NCI-H2107 treated with DMSO at 0.1 percent for 48 hours (cell line): ENCODE results near the gene FTH1.
"Not testable (repeated sequence)": the region's sequence is repeated elsewhere in the genome, so short reads cannot be mapped to it uniquely, and the experiment has no call there.

Experiments used
- DNase-seq: peaks from one replicate; lab custom pipeline; 2025; ENCODE audit not compliant: unreplicated experiment; lab: John Stamatoyannopoulos, UW

Gene FTH1

GRCh38 chr11:61967116-61967923 lies at the start of gene FTH1:
Gene FTH1, minus strand, starts transcription at chr11:61967634. Its CDS starts 209 bp downstream, at chr11:61967425.
- peak; percentile 80 for DNase-seq

GRCh38 chr11:62015615-62016014 lies 48.2 kb upstream of the FTH1 start:
- DNase-seq: no peak

GRCh38 chr11:62013537-62014476 lies 46.4 kb upstream of the FTH1 start:
- no peak for DNase-seq

GRCh38 chr11:62012832-62013461 lies 45.5 kb upstream of the FTH1 start:
- DNase-seq: no peak

GRCh38 chr11:62012451-62012831 lies 45.0 kb upstream of the FTH1 start:
- no peak for DNase-seq

GRCh38 chr11:62011881-62012280 lies 44.4 kb upstream of the FTH1 start:
- DNase-seq: no peak

- DNase-seq: no peak
These were observed 43.6 kb upstream of the FTH1 start for GRCh38 chr11:62010935-62011528.

DNA sequence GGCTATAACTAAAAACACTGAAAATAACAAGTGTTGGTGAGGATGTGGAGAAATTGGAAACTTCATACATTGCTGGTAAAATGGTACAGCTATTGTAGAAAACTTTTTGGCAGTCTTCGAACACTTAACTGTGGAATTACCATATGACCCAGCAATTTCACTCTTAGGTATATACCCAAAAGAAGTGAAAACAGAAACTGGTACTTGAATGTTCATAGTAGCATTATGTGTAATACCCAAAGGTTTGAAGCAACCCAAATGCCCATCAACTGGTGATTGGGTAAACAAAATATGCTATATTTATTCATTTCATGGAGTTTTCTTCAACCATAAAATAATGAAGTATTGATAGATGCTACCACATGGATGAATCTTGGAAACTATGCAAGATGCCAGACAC lies 40.8 kb upstream of the FTH1 start:
- DNase-seq: no peak

GRCh38 chr11:62004473-62004872 lies 37.0 kb upstream of the FTH1 start:
- DNase-seq: no peak

- DNase-seq: not testable (repeated sequence)
These were observed 34.8 kb upstream of the FTH1 start for GRCh38 chr11:62002283-62002682.

DNA sequence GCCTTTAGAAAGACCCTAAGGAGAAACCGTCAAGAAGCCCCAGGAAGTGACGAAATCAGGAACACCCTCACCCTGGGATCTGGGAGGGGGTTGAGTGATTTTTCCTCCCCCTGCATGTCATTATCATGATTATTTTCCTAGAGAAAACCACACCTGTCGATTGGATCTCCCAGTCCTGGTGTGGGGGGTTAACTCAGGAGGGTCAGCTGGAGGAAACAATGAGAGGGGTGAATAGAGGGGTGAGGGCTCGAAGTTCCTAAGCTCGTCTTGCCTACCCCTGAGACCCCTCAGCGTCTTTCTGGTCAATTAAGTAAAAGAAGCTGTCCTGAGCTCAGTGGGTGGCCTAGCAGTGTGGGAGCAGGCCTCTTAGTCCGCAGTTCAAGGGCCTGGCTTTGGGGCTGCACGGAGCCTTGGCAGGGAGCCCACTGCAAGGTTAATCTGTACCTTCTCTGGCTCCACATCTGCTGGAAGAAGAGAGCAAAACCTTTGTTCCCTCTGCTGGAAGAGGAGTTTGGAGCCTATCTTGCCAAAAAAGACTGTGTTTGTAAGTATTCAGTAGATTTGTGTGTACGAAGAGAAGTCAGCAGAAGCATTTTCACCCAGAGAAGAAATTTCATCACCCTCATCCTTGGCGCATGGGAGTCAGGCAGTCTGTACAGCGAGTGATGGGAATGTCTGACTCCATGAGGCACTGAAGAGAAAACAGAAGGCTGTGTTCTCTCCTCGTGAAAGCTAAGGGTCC lies 34.2 kb upstream of the FTH1 start:
- no peak for DNase-seq

DNA sequence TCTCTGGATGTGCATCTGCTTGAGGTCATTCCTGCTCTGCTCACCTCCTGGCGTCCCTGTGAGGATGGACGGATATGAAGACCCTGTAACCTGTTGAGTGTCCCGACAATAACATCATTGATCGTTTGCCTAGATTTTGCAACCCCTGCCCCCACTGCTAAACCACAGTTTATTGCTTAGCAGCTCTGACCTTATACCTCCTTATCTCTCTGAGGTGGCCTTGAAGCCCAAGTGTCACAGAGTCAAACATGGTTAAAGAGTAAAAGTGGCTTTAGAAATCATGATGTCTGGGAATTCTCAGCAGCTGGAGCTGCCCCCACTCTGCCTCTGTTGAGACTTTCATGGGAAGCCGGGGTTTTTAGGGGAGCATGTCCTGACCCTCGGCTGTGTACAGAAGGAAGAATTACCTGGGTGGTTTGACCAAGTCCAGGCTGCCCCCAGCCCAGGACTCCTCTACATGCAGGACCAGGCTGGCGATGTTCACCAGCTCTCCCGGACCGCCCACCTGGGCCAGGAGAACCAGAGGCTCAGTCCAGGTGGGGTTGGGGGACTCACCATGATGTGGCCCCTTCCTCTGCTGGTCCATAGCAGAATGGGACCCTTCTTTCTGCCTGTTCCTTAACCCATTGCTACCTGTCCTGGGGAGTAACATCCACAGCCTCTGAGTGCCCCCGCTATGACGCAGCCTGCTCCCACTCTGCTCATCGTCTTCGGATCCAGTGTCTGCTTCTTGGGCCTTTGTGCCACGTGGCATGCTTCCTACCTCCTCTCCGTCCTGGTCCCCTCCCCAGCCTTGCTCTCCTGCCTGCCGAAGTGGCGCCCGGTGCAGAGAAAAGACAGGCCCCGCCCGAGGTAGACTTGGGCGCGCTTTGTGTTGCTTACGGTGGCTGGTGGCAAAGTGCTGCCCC lies 33.4 kb upstream of the FTH1 start:
- no peak for DNase-seq

DNA sequence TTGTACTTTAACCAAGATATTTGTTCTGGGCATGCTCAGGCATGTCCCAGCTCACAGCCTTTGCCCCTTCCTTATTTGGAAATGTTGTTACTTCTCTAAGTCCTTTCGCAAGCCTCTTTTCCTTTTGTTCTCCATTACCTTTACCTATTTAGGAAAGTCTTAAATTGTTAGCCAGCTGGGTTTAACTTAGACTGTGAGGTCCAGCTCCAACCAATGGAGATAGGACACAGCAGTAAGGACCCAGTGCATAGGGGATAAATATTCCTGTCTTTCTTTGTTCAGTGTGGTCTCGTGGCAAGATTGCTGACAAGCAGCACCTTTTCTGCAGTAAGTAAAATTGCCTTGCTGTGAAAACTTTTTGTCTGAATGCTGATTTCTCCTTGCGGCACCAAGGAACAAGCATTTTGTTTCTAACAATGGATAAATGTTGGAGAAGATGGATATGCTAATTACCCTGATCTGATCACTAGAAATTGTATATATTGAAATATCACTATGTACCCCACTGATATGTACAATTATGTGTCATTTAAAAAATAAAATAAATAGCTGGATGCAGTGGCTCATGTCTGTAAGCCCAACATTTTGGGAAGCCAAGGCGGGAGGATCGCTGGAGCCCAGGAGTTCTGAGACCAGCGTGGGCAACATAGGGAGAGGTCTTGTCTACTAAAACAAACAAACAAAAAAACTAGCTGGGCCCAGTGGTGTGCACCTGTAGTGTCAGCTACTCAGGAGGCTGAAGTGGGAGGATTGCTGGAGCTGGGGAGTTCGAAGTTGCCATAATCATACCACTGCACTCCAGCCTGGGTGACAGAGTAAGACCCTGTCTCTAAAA lies 31.9 kb upstream of the FTH1 start:
- no peak for DNase-seq

DNA sequence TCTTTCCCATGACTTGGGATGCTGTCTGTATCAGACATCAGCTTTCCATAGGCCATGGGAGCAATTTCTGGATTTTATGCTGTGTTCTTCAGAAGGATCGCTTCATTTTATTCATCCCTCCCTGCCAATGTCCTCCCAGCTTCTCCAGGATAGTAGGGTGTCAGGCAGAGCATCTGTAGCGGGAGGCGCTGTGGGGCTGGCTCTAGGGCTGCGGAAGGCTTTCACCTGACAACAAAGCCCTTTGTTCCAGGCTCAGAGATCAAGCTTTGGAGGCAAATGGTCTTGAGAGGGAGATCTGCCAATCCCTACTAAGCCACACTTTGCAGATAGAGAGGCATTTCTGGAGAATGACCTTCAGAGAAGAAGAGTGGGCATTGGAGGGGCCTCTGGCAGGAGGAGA lies 29.5 kb upstream of the FTH1 start:
- DNase-seq: no peak

GRCh38 chr11:61994981-61995380 lies 27.5 kb upstream of the FTH1 start:
- no peak for DNase-seq

GRCh38 chr11:61985869-61986268 lies 18.4 kb upstream of the FTH1 start:
- no peak for DNase-seq

GRCh38 chr11:61983419-61983818 lies 16.0 kb upstream of the FTH1 start:
- no peak for DNase-seq

DNA sequence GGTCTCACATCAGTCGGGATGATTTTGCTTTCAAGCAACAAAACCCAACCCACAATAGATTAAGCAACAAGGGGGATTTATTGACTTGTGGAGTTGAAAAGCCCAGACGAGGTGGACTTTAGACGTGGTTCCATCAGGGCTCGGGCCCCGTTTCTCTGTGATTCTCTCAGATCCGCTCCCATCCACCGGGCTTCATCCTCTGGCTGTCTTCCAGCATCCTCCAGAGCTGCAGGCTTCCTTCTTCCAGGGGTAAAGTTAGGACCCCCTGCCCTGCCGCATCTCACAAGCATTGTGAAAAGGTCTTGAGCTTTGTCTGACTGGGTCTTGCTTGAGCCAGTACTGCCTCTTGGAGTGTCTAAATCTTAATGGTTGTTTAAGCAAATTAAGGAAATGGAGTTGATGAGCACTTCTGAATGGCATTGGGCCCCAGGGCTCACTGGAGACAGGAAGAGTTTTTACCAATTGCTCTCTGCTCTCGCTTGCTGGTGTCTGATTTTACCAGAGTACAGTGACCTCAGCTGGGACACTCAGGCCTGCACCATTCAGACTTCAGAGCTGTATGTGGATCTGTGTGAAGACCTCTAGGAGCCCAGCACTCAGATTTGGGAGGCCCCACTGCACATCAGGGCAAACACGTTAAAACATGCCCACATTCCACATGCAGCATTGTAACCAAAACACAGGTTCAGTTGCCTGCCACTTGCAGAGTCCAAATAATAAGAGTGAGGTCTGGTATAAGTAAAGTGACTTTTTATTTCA lies 13.5 kb upstream of the FTH1 start:
- no peak for DNase-seq
